PC-3 (cell line): ENCODE measurements around the gene RBM33. TPM values are rescaled to one million over a fixed set of nuclear protein-coding genes. Genes with fewer than 3 reads are reported as not detected.

ENCODE experiments used
- total RNA-seq: library from RNA; depleted of rRNA; stranded (reverse); fragments of >200 nt; gene quantifications from 2 replicates; pipeline ENCODE4 v1.2.3, GENCODE V29; 2014; rRNA removed

The RBM33 gene
- total RNA-seq, 1 experiment from 2014 or later: 25.3 TPM

Other genes starting within 250 kb of the RBM33 start
- 2.3 and 2.4 TPM in 2 replicates for gene EN2, start 186.5 kb upstream of the RBM33 start, total RNA-seq
- gene CNPY1, start 98.1 kb upstream of the RBM33 start, total RNA-seq: not detected in 2 replicates
- 0.11 and 0.12 TPM in 2 replicates for gene SHH, start 167.8 kb downstream of the RBM33 start, total RNA-seq